ENCODE data around the gene LRP2.
"Not testable (repeated sequence)": the region's sequence is repeated elsewhere in the genome, so short reads cannot be mapped to it uniquely, and the experiment has no call there.

LRP2 gene

GRCh38 chr2:169348321-169349024, 13.9 kb downstream of the LRP2 start:
- no peak for DNase-seq (ENCODE audit: low read depth in 2 of 3, low spot score in 1 of 3)

GRCh38 chr2:169345486-169346437, 16.6 kb downstream of the LRP2 start:
- no peak for DNase-seq (ENCODE audit: low read depth in 2 of 3, low spot score in 1 of 3)

GRCh38 chr2:169344736-169345485, 17.4 kb downstream of the LRP2 start:
- DNase-seq (ENCODE audit: low read depth in 2 of 3, low spot score in 1 of 3), result no peak

GRCh38 chr2:169343202-169343601, 19.1 kb downstream of the LRP2 start:
- no peak for DNase-seq (ENCODE audit: low read depth in 2 of 3, low spot score in 1 of 3)

GRCh38 chr2:169339657-169340056, 22.7 kb downstream of the LRP2 start:
- no peak for DNase-seq (ENCODE audit: low read depth in 2 of 3, low spot score in 1 of 3)

GRCh38 chr2:169336695-169337094, 25.6 kb downstream of the LRP2 start:
- no peak for DNase-seq (ENCODE audit: low read depth in 2 of 3, low spot score in 1 of 3)

GRCh38 chr2:169330555-169331198, 31.7 kb downstream of the LRP2 start:
- no peak for DNase-seq (ENCODE audit: low read depth in 2 of 3, low spot score in 1 of 3)

GRCh38 chr2:169329688-169330554, 32.4 kb downstream of the LRP2 start:
- DNase-seq (ENCODE audit: low read depth in 2 of 3, low spot score in 1 of 3), result no peak

- DNase-seq (ENCODE audit: low read depth in 2 of 3, low spot score in 1 of 3), result no peak
Observed at GRCh38 chr2:169328785-169329184, 33.5 kb downstream of the LRP2 start.

GRCh38 chr2:169327837-169328236, 34.5 kb downstream of the LRP2 start:
- not testable (repeated sequence) for DNase-seq (ENCODE audit: low read depth in 2 of 3, low spot score in 1 of 3)

- not testable (repeated sequence) for DNase-seq (ENCODE audit: low read depth in 2 of 3, low spot score in 1 of 3)
Observed at GRCh38 chr2:169325886-169326285, 36.4 kb downstream of the LRP2 start.

GRCh38 chr2:169324581-169325260, 37.6 kb downstream of the LRP2 start:
- no peak for DNase-seq (ENCODE audit: low read depth in 2 of 3, low spot score in 1 of 3)

GRCh38 chr2:169323841-169324240, 38.5 kb downstream of the LRP2 start:
- no peak for DNase-seq (ENCODE audit: low read depth in 2 of 3, low spot score in 1 of 3)

GRCh38 chr2:169320561-169320960, 41.8 kb downstream of the LRP2 start:
- DNase-seq (ENCODE audit: low read depth in 2 of 3, low spot score in 1 of 3), result no peak

- DNase-seq (ENCODE audit: low read depth in 2 of 3, low spot score in 1 of 3), result no peak
Observed at GRCh38 chr2:169315357-169315756, 47.0 kb downstream of the LRP2 start.

GRCh38 chr2:169308349-169308748, 54.0 kb downstream of the LRP2 start:
- DNase-seq (ENCODE audit: low read depth in 2 of 3, low spot score in 1 of 3), result not testable (repeated sequence)

- not testable (repeated sequence) for DNase-seq (ENCODE audit: low read depth in 2 of 3, low spot score in 1 of 3)
Observed at GRCh38 chr2:169304689-169305088, 57.6 kb downstream of the LRP2 start.

- DNase-seq (ENCODE audit: low read depth in 2 of 3, low spot score in 1 of 3), result no peak
Observed at GRCh38 chr2:169303579-169304305, 58.6 kb downstream of the LRP2 start.

GRCh38 chr2:169302364-169302763, 60.0 kb downstream of the LRP2 start:
- no peak for DNase-seq (ENCODE audit: low read depth in 2 of 3, low spot score in 1 of 3)
